Islet precursor cell (in vitro differentiated cells): ENCODE data around the gene PELI2.
A peak's percentile ranks its signal among the peaks of the same experiment; 100 is the strongest.

ENCODE experiments used
- DNase-seq: peaks from one replicate; pipeline ENCODE4 v3.0.0-alpha.2; 2018

Gene PELI2

GRCh38 chr14:56176530-56176929 is 58.3 kb downstream of the PELI2 start:
- DNase-seq, result no peak

DNA sequence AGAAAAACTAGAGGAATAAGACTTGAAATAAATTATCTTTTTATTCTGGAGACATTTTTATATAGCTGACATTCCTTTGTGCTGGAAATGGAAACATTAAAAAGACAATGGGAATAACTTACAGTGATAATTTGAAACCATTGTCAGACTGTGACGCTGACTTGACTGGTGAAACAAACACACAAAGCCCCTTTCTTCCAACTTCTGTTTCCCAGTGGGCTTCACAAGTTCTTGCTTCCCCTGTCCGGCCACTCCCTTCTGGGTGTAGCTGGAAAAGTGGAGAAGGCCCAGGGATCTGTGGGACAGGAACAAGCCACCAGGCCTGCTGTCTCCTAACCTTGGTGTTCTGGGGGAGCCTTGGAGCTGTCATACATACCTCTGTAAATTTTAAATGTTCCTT is 58.8 kb downstream of the PELI2 start:
- no peak for DNase-seq

- DNase-seq, result no peak
Observed at GRCh38 chr14:56180754-56181542, 62.7 kb downstream of the PELI2 start.

GRCh38 chr14:56181681-56182085 is 63.5 kb downstream of the PELI2 start:
- DNase-seq, result no peak

GRCh38 chr14:56182410-56182809 is 64.2 kb downstream of the PELI2 start:
- DNase-seq, result no peak

GRCh38 chr14:56183631-56184157 is 65.5 kb downstream of the PELI2 start:
- no peak for DNase-seq

GRCh38 chr14:56185992-56186391 is 67.8 kb downstream of the PELI2 start:
- no peak for DNase-seq

DNA sequence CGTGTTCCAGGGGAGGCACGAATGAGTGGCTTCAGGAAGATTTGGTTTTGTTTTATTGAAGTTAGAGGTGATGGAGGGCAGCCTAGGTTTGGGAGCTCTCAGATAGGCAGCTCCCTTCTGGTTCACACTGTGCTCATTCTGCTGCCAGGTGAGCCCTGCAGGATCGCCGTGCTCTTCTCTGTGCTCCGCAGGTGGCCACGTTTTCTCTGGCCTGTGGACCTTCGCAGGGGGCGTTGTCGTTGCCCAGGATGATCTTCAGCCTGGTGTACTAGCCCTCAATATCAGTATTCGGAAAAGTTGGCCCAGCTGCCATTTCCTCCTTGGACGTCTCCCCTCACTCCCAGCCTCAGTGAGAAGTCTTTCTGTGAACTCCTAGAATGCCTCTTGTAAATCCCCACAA is 69.5 kb downstream of the PELI2 start:
- no peak for DNase-seq

- DNase-seq, result no peak
Observed at GRCh38 chr14:56189307-56189706, 71.1 kb downstream of the PELI2 start.

DNA sequence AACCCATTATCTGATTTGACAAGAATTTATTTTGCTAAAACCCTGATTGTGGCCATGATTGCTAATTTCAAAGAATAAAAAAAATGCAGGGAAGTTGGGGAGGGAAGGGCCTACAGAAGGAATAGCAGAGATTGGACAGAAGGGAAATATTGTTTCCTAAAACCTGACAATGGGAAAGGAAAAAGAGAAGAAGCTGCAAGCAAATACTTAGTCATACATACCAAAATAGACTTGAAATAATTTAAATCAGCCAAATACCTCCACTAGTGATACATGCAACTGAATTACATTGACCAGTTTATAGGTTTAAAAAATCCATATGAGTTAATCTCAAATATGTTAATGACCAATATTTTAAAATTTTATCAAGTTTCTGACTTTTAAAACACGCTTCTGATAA is 75.1 kb downstream of the PELI2 start:
- no peak for DNase-seq

DNA sequence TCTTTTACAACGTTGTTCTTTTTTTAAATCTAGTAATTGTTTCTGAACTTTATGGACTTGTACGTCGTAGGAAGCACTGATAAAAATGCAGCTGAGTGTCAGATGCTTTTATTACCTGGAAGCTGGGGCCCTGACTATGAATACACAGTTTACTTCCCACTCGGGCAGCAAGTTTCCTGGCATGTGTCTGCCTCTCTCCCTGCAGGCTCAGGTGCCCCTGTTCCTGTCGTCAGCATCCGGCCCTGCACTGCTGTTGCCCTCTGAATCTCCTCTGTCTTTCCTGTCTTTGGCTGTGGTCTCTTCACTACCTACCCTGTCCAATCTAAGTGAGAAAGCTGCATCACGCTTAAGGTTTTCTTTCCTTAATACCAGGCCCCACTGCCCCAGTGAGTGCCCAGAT is 75.8 kb downstream of the PELI2 start:
- DNase-seq, result no peak

- no peak for DNase-seq
Observed at GRCh38 chr14:56195223-56195622, 77.0 kb downstream of the PELI2 start.

GRCh38 chr14:56195704-56196103 is 77.5 kb downstream of the PELI2 start:
- no peak for DNase-seq

DNA sequence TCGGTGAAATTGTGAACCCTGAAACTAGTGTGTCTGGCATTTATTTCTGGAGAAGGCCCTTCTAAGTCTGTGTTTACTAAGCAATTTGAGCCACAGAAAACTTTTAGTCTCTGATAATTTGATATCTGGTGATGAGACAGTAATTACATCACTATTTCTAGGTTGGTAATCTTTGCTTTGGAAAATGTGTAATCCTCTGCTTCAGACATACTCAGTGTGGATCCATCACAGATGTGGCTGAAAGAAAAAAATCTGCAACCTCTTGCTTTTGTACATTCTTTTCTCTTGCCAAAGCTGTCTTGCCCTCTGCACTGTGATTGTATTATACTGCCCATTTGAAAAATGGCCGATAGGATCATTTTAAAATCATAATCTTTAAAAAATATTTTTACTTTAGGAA is 78.1 kb downstream of the PELI2 start:
- DNase-seq, result no peak

- no peak for DNase-seq
Observed at GRCh38 chr14:56197150-56197549, 78.9 kb downstream of the PELI2 start.

- no peak for DNase-seq
Observed at GRCh38 chr14:56198438-56198837, 80.2 kb downstream of the PELI2 start.

GRCh38 chr14:56199095-56199981 is 81.1 kb downstream of the PELI2 start:
- DNase-seq, result peak; percentile 84

DNA sequence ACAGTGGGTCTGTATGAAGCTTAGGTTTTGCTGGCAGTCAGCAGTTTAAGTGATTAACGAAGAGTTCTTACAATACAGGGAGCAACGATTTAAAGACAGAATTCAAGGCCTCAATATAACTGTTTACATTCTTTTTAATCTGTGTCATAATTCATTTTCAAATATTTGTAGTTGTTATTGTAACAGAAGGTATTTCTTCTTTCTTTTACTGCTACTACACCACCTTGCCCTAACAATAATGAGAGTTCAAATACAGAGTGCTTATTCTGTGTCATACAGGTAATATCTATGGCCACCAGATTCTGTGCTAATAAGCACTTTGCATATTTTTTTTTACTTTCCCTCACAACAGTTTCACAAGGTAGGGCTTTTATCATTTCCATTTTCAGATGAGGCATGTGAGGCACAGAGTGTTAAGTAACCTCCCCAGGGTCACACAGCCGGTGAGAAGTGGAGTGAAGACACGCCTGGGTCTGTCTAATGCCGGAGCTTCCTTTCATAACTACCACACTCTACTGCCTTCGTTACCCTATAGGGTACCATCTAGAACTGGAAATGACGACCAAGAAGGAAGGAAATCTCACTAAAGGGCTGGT is 81.9 kb downstream of the PELI2 start:
- DNase-seq, result no peak

DNA sequence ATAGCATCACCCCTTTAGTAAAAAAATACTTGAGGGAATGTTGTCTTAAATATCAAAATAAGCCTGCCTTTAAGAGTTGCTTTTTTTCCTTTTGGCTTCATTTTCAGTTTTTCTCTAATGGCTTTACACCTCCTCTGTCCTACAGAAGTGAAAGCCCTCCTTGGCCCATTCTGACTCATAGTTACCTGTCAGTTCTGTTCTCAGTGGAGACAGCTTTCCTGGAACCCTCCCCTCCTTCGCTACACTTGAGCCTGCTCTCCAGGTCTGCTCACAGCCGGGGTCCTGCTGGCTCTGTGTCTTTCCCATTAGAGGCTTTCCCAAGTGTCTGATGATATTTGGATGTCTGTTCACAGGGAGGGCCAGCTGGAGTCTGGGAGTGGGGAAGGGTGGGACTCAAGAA is 84.0 kb downstream of the PELI2 start:
- peak; percentile 71 for DNase-seq

GRCh38 chr14:56205881-56206280 is 87.7 kb downstream of the PELI2 start:
- no peak for DNase-seq

GRCh38 chr14:56206596-56206995 is 88.4 kb downstream of the PELI2 start:
- no peak for DNase-seq

- DNase-seq, result peak; percentile 83
Observed at GRCh38 chr14:56207626-56208292, 89.5 kb downstream of the PELI2 start.

DNA sequence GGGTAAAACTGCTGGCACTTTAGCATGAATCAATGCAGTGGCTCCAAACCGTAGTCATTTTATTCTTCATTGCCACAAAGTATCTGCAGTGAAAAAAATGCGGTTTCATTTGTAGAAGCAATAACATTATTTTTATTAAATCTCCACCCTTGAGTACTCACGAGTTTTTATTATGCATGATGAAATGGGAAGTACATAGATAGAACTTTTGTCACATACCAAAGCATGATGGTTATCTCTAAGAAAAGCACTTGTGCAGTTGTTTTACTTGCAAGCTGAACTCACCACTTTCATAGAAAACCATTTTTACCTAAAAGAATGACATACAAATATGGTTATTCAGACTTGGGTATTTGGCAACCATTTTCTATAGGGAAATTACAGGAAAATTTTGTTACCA is 90.3 kb downstream of the PELI2 start:
- DNase-seq, result no peak
